NOMO-1 treated with DMSO at 0.1 percent for 48 hours (cell line): ENCODE data around the gene RRP12.
A peak's percentile ranks its signal among the peaks of the same experiment; 100 is the strongest.

ENCODE experiments used
- DNase-seq: peaks from one replicate; lab custom pipeline; 2025; ENCODE audit not compliant: unreplicated experiment; lab: John Stamatoyannopoulos, UW

RRP12 gene

DNA sequence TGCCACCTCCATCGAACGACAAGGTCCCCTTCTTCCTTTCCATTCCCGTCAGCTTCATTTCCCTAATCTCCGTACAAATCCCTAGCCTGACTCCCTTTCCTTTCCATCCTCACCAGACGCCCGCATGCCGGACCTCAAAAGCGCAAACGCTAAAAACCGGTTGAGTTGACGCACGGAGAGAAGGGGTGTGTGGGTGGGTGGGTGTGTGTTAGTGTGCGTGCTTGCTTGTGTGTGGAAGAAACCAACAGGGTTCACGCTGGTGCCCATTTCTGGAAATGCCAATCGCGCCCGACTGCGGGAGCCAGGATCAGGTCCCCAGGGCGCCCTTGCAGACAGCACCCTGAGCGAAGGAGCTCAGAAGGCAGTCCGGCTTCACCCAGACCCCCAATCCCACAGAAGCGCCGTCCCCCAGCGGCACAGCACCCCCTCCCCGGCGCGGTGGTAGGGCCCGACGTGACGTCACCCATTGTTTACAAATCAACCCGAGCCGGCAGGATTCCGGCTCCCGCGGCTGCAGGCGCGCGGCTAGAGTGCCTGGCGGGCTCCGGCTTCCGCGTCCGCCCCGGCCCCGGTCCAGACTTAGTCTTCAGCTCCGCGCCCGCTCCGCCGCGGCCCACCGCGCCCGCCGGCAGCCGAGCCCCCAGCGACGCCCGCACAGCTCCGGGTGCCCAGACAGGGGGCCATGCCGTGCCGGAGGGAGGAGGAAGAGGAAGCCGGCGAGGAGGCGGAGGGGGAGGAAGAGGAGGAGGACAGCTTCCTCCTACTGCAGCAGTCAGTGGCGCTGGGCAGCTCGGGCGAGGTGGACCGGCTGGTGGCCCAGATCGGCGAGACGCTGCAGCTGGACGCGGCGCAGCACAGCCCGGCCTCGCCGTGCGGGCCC lies 82.1 kb downstream of the RRP12 start, which contains the start of gene FRAT1:
Gene FRAT1, plus strand, starts transcription at position 500 of the 880 bp plus-strand sequence. Its CDS starts 183 bp downstream, at position 683.
- peak; percentile 80 for DNase-seq

DNA sequence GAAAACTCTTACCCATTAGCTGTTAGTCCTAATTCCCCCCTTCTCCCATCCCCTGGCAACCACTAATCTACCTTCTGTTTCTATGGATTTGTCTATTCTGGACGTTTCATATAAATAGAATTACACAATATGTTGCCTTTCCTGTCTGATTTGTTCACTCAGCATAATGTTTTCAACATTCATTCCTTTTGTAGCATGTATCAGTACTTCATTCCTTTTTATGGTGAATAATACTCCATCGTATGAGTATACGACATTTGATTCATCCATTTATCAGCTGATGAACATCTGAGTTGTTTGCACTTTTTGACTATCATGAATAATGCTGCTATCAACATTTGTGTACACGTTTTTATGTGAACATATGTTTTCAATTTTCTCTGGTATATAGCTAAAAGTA lies 86.5 kb downstream of the RRP12 start:
- DNase-seq = peak; percentile 32

DNA sequence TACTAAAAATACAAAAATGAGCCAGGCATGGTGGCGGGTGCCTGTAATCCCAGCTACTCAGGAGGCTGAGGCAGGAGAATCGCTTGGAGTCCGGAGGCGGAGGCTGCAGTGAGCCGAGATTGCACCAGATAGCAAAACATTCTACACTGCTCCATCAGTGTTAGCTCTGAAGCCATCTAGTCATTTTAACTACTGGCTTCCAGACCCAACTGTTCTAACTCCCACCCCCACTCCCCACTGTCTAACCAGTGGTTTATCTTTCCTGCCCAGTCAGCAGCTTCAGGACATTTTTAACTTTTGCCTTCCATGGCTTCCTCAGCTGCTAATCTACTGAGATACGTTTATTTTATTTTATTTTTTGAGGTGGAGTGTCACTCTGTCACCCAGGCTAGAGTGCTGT lies 88.2 kb downstream of the RRP12 start:
- no peak for DNase-seq

DNA sequence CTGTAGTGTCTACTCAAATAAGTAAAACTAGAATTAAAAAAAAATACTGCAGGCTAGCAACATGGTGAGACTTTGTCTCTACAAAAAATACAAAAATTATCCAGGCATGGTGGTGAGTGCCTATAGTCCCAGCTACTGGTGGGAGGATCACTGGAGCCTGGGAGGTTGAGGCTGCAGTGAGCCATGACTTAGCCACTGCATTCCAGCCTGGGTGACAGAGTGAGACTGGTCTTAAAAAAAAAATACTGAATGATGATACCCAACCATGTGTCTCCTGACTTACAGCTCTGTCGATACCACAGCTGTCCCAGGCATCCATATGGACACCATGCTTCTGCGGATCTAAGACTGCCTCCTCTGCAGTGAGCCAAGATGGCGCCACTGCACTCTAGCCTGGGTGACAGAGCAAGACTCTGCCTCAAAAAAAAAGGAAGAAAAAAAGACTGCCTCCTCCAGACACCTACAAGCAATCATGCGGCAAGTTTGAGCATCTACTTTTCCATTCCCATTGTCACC lies 90.0 kb downstream of the RRP12 start:
- no peak for DNase-seq

DNA sequence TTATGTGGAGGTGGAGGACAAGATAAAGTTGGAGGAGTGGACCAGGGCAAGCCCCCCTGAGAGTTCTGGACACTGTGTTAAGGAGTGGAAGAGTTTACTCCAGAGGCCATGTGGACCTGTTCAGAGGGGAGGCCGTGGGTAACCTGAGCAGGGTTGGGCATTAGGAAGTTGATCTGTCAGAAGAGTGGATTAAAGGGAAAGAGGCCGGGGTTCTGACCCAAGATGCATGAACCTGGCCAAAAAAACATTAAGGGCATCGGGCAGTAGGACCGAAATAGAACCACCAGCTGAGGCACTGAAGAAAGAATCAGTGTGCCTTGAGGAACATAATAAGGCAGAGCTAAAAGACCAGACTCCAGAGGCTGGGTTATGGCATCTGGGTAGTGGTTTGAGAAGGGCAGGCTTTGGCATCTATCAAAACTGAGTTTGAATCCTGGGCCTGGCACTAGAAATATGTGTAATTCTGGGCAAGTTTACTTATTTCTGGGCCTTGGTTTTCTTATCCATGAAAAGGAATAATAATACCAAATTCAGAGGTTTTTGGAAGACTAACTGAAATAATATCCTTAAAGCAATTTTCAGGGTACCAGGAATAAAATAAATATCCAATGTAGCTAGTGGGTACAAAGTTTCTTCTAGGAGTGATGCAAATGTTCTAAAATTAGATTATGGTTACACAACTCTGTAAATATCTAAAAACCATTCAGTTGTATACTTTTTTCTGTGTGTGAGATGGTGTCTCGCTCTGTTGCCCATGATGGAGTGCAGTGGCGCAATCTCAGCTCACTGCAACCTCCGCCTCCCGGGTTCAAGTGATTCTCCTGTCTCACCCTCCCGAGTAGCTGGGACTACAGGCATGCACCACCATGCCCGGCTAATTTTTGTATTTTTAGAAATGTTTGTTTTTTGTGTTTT lies 93.0 kb downstream of the RRP12 start:
- peak; percentile 32 for DNase-seq

DNA sequence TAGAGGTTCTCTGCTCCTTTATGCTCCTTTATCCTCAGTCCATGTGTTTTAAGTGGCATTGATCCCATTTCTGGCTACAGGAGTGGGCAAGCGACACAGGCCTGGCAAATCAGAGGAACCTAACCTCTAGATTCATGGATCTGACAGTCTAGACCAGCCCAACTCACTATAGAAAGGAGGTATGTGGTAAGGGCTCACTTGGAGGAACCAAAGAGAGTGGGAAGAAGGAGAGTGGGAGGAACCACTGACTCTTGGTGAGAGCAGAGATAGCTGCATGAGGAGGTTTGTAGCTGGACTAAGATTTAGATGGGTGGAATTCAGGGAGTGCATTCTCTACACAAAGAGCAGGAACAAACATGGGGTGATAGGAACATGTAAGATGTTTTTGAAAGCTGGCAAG lies 93.7 kb downstream of the RRP12 start:
- no peak for DNase-seq
